ENCODE results near the gene MYLIP.
A peak's percentile ranks its signal among the peaks of the same experiment; 100 is the strongest.

MYLIP gene

DNA sequence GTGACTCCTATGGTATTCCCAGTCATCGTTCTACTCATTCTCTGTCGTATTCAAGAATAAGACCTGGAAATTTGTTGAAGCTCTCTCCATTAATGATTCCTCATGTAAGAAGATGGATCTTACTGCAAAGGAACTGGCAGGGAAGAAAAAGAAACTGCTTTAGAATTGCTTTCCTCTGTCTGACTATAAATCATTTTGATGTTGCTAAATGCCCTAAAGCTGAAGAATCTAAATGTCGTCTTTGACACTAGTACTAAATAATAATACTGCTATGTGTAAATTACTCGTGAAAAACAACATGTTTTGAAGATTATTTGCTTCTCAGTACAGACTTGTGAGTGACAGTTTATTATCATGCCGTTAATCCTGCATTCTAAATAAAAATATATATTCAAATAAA lies 20.5 kb upstream of the MYLIP start:
- DNase-seq (ENCODE audit: low spot score) = no peak

DNA sequence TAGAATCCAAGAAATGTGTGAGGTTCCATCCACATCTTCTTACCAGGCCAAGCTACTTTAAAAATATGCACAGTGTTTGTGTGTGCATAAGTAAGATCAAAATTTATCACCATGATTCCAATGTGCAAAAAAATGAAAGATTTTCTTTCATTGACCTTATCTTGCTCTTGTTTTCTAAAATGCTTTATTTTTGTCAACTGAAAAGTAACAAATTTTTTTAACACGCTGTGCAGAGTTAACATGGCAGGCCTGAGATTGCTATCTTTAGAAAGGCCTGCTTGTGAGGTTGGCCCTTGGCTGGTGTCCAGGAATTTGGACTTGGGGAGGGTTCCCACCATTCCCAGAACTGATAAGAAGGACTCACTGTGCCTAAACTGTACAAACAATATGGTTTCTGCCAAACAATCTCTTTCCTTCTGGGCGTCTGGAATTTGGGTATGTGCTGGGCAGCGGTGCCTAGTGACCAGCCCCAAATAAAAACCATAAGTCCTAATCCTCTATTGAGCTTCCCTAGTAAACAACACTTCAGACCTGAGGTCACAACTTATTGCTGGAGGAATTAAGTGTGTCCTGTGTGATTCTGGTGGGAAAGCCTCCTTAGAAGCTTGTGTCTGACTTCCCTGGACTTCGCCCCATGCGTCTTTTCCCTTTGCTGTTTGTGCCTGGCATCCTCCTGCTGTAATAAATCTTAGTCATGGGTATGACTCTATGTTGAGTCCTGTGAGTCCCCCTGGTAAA lies 19.8 kb upstream of the MYLIP start:
- no peak for DNase-seq (ENCODE audit: low spot score)

DNA sequence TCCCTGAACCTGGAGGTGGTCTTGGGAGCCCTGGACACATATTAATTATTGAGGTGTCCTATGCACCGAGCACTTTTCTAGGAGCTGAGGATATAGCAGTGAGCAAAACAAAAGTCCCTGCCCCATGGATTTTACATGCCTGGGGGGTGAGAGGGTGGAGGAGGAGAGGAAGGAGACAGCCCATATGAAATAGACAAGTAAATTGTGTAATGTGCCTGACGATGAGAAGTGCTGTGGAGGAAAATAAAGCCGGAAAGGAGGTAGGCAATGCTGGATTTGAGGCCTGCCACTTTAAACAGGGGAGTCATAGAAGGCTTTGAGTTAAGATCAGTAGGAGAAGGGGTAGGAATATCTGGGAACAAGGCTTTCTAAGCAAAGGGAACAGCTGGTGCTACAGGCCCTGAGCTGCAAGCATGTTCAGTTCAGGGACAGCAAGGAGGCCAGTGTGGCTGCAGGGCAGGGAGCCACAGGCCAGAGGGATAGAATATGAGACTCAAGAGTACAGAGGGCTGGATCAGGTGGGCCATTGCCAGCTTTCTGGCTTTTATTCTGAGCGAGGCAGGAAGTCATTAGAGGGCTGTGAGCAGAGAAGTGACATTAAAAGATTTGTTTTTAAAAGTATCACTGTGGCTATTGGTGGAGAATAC lies 19.1 kb upstream of the MYLIP start:
- DNase-seq (ENCODE audit: low spot score) = no peak

DNA sequence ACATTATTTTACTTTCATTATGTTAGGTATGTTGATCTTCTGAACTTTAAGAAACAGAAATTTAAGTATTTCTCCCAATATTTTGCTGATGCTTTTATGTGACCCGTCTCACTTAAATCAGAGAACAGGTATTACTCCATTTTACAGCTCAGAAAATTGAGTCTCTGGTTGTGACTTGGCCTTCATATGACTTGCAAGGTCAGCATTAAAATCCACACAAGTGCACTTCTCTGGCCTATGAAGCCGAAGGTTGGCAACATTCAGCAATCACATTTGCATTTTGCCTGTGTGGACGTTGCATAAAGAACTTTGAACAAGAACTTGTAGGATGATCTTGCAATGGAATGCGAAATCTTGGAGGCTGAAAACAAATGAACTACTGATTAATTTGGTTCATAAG lies 10.1 kb upstream of the MYLIP start:
- DNase-seq (ENCODE audit: low spot score) = no peak

DNA sequence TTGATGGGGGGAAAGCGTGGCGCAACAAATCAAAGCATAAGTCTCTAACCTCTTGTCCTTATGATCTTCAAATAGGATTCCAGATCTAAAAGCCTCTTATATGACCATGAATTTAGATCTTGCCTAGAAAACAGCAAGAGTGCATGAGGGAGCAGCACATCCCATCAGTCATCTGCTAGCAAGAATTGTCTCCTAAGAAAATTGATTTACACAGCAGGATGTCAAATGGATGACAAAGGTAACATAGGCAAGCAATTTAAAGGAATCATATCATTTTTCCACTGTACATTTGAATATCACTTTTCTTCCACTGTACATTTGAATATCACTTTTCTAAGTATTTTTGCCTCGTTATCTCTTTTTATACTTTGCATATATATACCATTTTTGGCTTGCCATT lies 7.5 kb upstream of the MYLIP start:
- DNase-seq (ENCODE audit: low spot score) = no peak

DNA sequence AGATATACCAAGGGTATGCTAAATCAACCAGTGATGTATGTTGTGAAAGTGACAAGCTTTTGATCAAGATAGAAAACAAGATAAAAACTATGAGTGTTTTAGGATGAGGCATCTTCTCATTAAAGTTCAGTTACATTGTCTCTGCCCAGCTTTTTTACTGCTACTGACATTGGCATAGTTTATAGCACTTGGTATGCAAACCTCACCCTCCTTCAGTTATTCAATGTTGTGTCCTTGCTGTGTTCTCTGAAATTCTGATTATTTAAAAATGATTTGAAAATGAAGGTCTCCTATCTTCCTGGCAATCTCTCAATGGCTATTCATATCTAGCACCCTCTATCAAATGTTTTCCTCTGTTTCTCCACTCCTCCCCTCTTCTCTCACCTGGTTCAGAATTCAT lies 6.7 kb upstream of the MYLIP start:
- DNase-seq (ENCODE audit: low spot score) = no peak

DNA sequence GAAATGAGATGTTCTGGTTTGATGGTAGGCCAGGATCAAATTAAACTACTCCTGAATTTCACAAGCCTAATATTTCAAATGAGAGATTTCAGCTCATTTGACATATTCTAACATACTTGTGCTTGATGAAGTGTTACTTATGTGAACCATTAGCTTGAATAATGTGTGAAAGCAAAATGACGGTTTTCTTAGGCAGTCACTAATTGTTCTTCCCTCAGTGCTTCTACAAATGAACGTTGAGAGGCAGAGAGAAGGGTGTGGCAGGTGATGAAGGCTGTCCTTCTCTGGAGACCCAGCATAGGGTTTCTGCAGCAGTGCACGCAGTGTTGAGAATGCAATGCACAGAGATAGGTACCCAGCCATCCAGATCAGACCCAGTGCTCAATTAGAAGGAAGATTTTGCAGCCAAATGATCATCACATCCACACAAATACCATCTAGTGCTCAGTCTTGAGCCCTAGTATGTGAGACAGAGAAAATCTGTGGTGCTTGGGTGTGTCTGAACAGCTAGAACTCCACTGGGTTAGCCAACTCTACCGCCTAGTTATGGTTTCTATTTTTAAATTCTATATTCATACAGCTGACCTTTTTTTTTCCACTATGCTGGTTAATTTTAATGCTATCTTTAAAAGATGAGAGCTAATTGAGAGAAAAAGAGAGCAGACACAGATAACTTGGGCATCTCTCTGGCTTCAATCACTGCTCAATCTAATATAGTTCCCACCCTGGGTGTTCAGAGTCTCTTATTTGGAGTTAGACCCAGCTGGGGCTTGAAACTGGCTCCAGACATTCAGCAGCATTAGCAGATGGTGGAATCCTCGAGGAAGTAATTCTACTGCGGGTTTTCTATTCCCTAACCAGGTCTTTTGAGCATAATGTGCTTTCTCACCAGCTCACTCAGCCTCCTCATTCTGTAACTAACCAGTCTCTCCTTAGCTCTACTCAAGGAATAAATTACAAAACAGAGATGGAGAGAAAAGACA lies 4.4 kb upstream of the MYLIP start:
- DNase-seq (ENCODE audit: low spot score) = no peak

DNA sequence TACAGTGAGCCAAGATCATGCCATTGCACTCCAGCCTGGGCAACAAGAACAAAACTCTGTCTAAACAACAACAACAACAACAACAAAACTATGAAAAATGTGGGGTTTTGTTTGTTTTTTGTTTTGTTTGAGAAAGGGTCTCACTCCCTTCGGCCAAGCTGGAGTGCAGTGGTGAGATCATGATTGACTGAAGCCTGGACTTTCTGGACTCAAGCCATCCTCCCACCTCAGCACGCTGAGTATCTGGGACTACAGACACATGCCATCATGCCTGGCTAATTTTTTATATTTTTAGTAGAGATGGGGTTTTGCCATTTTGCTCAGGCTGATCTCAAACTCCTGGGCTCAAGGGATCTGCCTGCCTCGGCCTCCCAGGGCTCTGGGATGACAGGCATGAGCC lies 2.8 kb upstream of the MYLIP start:
- DNase-seq (ENCODE audit: low spot score) = no peak

DNA sequence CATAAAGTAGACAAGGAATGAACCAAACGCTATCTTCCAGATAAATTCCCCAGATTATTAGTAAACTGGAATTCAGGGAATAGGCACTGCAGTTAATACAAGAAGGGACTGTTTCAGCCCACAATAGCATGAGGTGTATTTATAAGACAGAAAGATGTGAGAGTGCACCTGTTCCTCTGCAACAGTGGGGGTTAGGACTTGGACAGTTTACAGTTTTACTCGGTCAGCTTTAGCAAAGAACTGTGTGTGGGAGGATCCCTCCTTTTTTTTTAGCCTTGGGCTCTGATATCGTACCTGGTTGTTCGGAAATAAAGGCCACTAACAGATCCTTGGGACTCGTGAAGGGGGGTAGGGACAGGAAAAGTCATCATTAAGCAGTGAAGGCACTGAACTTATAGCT lies 2.0 kb upstream of the MYLIP start:
- DNase-seq (ENCODE audit: low spot score) = no peak

DNA sequence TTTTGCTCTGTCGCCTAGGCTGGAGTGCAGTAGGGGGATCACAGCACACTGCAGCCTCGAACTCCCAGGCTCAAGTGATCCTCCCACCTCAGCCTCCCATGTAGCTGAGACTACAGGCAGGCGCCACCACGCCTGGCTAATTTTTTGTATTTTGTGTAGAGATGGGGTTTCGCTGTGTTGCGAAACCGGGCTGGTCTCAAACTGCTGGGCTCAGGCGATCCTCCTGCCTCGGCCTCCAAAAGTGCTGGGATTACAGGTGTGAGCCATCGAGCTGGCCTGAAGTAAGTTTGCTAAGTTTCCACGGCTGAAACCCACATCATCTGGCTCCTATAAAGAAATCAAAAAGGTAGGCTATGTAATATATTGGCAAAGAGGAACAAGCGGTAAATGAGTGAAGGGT lies 1.4 kb upstream of the MYLIP start:
- no peak for DNase-seq (ENCODE audit: low spot score)

DNA sequence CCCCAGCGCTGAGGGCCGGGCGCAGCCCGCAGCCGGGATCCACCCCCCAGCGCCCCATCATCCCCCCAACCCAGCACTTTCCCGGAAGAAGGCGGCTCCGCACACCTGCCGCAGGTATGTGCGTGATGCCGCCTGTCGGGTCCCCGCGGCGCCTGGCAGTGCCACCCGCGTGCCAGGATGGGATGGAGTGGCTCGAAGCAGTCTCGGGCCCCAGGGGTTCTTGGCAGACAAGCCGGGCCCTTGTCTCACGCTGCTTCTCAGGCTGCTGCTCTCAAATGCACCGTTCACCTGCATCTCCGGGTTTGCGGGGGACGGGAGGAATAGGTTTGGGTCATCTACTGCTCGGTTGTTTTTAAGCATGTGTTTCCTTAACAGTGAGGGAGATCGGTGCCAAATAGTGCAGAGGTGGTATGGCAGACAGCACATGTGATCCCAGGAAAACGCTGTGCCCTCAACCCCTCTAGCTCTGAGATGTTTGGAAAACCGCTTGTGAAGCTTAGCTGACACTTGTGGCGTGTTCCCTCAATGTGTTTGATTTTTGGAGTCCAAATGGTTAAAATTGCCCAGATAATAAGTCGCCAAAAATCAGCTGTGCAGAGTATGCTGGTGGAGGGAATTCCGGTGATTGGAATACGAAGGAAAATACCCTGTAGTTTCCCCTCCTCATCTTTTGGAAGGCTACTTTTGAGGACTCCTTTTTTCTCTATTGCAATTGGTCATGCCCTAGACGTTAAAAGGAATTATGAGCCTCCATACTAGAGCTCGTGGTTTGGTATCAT lies 926 bp downstream of the MYLIP start:
- DNase-seq (ENCODE audit: low spot score) = peak; percentile 47

DNA sequence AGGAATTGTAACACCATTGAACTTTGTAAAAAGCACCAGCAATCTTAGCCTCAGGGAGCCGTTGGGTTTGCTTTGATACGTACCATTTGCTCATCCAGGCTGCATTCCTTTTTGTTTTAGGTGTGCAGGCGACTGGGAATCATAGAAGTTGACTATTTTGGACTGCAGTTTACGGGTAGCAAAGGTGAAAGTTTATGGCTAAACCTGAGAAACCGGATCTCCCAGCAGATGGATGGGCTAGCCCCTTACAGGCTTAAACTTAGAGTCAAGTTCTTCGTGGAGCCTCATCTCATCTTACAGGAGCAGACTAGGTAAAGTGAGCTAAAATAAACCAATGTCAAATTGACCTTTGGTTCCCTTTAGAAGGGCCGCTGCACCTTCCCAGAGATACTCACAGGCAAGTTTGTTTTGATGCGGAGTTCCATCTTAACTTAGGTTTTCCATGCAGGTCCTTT lies 1.6 kb downstream of the MYLIP start:
- peak; percentile 28 for DNase-seq (ENCODE audit: low spot score)

DNA sequence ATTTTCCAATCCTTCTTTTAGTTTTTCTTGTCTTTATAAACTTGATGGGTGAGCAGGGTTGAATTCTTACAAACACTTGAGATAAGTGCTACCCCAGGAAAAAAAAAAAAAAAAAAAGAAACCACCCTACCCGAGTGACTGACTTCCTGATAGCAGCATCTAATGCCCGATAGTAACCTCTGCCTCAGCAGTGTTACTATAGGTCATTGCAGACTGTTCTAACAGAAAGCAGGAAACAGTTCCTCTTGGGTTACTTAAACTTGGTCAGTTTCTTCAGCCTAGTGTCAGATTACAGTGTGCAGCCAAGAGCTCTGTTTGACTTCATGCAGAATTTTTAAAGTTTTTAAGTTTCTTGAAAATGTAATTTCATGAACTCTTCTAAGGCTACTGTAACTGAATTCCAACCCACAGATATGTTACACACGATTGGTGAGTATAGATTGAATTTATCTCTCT lies 2.1 kb downstream of the MYLIP start:
- peak; percentile 31 for DNase-seq (ENCODE audit: low spot score)

DNA sequence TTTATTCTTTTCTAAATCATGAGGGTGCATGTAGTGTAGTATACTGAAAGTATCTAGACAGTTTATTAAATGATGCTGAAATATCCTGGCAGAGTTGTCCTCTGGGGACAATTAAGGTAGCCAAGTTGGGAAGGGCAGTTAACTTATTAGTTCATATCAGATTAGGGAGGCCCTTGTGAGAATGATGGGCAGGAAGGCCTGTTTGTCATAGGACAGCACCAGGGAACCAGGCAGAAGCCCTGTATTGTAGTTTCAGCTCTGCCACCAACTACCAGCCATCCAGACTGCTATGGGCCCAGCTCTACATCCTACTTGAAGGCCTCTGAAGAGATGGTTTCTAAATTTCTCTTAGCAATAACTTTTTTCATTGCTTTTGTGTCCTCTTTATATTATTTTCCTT lies 4.0 kb downstream of the MYLIP start:
- DNase-seq (ENCODE audit: low spot score) = no peak

DNA sequence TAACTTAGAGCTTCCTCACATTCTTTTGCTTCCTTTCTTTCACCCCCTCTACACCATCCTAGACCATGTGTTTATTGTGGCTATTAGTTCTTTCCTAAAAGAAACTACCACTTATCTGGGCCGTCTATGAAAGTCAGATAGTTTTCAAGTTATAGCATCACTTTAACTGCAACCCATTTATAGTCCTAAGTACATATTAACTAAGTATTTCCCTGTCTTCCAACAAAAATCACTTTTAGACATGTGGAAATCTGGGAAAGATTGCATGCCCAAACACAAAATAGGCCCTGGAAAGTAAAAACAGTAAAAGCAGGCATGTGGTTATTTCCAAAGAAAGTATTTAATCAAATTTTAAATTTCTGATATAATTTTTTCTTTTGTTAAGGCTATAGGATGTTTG lies 5.5 kb downstream of the MYLIP start:
- DNase-seq (ENCODE audit: low spot score) = no peak

DNA sequence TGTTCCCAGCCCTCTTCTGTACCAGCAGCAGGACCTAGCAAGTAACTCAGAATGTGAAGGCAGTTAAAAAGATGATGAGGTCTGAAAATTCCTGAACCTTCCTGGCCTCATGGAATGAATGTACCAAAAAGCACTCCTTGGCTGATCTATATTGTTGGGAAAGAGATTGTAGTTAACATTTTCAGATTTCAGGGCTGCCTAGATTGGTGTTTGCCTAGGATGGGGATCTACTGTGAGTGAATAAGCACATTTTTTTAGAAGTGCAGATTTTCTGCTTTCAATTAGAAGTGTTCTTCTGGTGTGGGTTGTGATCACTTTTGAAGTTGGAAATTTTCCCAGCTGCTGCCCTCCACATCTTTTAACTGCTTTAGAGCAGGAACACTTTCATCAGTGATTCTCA lies 6.2 kb downstream of the MYLIP start:
- no peak for DNase-seq (ENCODE audit: low spot score)

DNA sequence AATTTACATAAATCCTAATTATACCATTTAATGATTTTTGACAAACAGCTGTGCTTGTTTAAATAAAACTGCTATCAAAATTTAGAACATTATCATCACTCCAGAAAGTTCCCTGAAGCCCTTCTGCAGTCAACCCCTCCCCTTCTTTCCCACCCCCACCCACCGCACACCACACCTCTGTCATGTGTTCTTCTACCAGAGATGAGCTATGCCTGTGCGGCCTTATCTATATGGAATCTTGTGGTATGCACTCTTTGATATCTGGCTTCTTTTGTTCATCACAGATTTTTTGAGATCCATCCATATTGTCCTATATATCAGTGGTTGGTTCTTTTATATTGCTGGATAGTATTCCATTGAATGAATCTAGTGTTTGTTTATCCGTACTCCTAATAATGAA lies 7.2 kb downstream of the MYLIP start:
- no peak for DNase-seq (ENCODE audit: low spot score)

DNA sequence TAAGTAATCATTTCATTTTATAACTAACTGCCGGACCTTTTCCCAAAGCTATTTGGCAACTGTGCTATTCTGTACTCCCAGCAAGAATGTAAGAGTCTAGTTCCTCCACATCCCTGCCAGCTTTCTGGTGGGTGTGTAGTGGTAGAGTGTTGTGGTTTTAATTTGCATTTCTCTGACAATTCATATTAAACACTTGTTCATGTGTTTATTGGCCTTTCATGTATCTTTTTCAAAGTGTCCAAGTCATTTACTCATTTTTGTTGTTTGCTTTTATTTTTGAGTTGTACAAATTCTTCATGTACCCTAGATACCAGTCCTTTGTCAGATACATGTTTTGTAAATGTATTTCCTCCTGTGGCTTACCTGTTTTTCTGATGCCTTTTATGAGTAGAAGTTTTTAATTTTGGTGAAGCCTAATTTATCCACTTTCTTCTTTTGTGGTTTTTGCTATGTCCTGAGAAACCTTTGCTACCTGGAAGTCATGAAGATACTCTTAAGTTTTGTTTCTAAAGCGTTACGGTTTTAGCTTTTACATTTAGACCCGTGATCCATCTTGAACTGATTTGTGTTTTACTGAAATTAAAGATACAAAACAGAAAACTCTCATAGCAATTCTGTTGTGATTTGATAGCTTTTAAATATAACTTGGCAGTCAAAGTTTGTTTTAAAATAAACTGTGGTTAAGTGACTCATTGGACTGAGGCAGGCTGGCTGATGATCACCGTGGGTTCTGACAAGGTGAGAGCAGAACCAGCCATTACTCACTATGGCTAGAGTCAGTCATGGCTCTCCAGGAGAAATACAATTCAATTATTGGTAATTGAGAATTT lies 8.0 kb downstream of the MYLIP start:
- DNase-seq (ENCODE audit: low spot score) = no peak

DNA sequence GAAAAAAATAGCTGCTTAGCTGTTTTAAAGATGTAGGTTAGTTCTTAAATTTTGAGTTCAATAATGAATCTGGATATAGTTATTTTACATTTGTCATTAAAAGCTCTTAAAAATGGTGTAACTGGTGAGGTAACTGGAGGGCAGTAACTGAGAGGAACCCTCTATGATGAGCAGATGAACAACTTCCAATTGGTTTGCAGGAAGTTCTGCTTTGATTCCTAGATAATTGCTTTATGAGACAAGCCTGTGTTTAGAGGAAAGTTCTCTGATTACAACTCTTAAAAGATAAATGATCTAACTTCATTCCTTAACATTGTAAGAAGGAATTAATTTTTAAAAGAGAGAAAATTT lies 8.5 kb downstream of the MYLIP start:
- no peak for DNase-seq (ENCODE audit: low spot score)

DNA sequence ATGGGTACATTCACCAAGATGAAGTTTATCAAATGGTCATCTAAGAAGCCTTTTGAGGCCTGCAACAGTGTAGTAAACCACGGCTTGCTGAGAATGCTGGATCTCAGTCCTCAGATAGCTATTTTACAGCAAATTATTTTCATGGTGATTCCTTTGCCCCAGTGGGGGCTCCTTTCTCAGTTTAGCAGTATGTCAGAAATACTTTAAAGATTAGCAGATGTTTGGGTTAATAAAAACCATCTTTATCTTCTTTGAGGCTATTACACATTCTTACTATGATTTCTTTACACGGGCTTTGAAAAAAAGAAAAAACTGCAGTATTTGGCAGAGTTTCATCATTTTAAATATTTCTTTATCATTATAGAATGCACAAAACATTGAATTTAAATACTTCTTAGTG lies 10.7 kb downstream of the MYLIP start:
- DNase-seq (ENCODE audit: low spot score) = no peak

DNA sequence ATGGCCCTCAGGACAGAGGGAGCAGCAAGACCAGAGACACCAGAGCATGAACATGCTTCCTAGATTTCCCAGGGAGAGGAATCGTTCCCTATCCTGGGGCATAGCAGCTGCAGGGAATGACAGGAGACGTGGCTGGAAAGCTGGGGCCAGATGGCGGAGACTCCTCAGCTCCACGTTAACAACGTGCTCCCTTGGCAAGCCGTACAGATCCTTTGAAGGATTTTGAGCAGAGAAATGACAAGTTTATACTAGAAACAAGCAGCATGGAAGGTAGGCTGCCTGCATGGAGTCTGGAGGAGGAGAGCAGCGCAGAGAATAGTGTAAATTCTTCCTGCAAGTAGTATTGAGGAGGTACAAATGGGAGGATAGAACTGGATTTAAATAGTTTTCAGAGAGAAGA lies 11.7 kb downstream of the MYLIP start:
- DNase-seq (ENCODE audit: low spot score) = no peak

Measured in cerebellar cortex (tissue), 1 donor.